CD4-positive, alpha-beta T cell (primary cell): Measurements from ENCODE around the gene WNK2. TPM values are rescaled to one million over a fixed set of nuclear protein-coding genes. Genes with fewer than 3 reads are reported as not detected.

Source experiments
- ATAC-seq: fragments of 200-7000 bp; cut with Tn5 transposase; one replicate; pipeline ENCODE4 v1.10.0; 2022; ENCODE audit warnings: mild to moderate bottlenecking; ENCODE audit not compliant: poor library complexity
- CTCF ChIA-PET: fragments of 350-600 bp; sonication (Branson Sonifier 250); formaldehyde crosslinking; loops from one replicate; lab custom pipeline; 2021; ENCODE audit warnings: antibody characterized with exemption, inconsistent platforms; lab: Charles Lee
- POLR2A ChIA-PET: fragments of 350-600 bp; sonication (Branson Sonifier 250); formaldehyde crosslinking; loops from one replicate; lab custom pipeline; 2021; ENCODE audit warnings: antibody characterized with exemption, inconsistent platforms; lab: Charles Lee
- DNase-seq, 14 experiments: peaks; one replicate each; pipeline ENCODE4 v3.0.0-alpha.2; 2013 to 2020; ENCODE audit warnings: mixed read lengths in 2 of 14
- H3K27ac ChIP-seq, 2 donors: one replicate each; pipeline versions ENCODE4 v1.5.1 to v1.7.0; 2013; ENCODE audit warnings: low read length in 2 of 2, low read depth in 1 of 2, mild to moderate bottlenecking in 1 of 2
- H3K27me3 ChIP-seq, 2 experiments: 1 replicate in 1 of 2; 2 replicates in 1 of 2; pipeline versions ENCODE4 v1.6.1 to v1.7.0; 2013; ENCODE audit warnings: low read length in 2 of 2, control low read depth in 1 of 2, mild to moderate bottlenecking in 1 of 2, moderate library complexity in 1 of 2; ENCODE audit not compliant: insufficient read depth in 2 of 2, control insufficient read depth in 1 of 2
- H3K36me3 ChIP-seq: one replicate; pipeline ENCODE4 v1.6.1; 2013; ENCODE audit warnings: low read length, control low read depth; ENCODE audit not compliant: insufficient read depth
- H3K4me1 ChIP-seq: one replicate; pipeline ENCODE4 v1.6.1; 2013; ENCODE audit warnings: low read length, control low read depth; ENCODE audit not compliant: insufficient read depth
- H3K4me3 ChIP-seq: one replicate; pipeline ENCODE4 v1.5.1; 2013; ENCODE audit warnings: mild to moderate bottlenecking, low read length, moderate library complexity
- H3K9me3 ChIP-seq, 2 experiments: 1 replicate in 1 of 2; 2 replicates in 1 of 2; pipeline versions ENCODE4 v1.6.1 to v1.7.0; 2013; ENCODE audit warnings: low read length in 2 of 2, mild to moderate bottlenecking in 2 of 2, control low read depth in 1 of 2, moderate library complexity in 1 of 2; ENCODE audit not compliant: control insufficient read depth in 1 of 2, insufficient read depth in 1 of 2
- H3K27ac Mint-ChIP-seq: one replicate; pipeline ENCODE4 v1.8.0; 2020; ENCODE audit warnings: mixed read lengths
- H3K27me3 Mint-ChIP-seq: one replicate; pipeline ENCODE4 v1.8.0; 2021; ENCODE audit warnings: mixed read lengths
- H3K36me3 Mint-ChIP-seq: one replicate; pipeline ENCODE4 v1.8.0; 2021; ENCODE audit warnings: low read depth, mixed read lengths
- H3K4me1 Mint-ChIP-seq: one replicate; pipeline ENCODE4 v1.8.0; 2021; ENCODE audit warnings: low read depth, mixed read lengths
- H3K4me3 Mint-ChIP-seq: one replicate; pipeline ENCODE4 v1.8.0; 2020; ENCODE audit warnings: mild to moderate bottlenecking, mixed read lengths
- H3K9me3 Mint-ChIP-seq: one replicate; pipeline ENCODE4 v1.8.0; 2020; ENCODE audit warnings: mixed read lengths
- CTCF ChIP-seq: fragments of 200-600 bp; IDR thresholded peaks from one replicate; pipeline ENCODE4 v1.8.0; 2022; ENCODE audit warnings: antibody characterized with exemption, mild to moderate bottlenecking
- intact Hi-C, 2 experiments: fragments of 100-400 bp; cut with DNase I in 1 of 2; cut with micrococcal nuclease in 1 of 2; formaldehyde crosslinking; loops; one replicate each; pipeline versions ENCODE4 v1.15.1 to v1.9.0; 2023 to 2025; cut with DNase I, micrococcal nuclease
- total RNA-seq, 174 experiments: library from RNA in 2 of 174; stranded (reverse) in 2 of 174; gene quantifications; one replicate each; pipeline ENCODE4 v1.2.3 and lab custom pipeline; 2021 to 2026

The WNK2 gene
- total RNA-seq, 2 experiments from 2014 or later: 0.19 to 0.22 TPM

GRCh38 chr9:93218161-93218560 is 34.2 kb downstream of the WNK2 start:
- no peak for DNase-seq

GRCh38 chr9:93218671-93219420 is 34.9 kb downstream of the WNK2 start:
- no peak overlapping the region for H3K27ac Mint-ChIP-seq

More at GRCh38 chr9:93218161-93218560, 34.2 kb downstream of the WNK2 start:
- no peaks in the 10 kb centered on the region for H3K27me3 ChIP-seq
- CTCF ChIA-PET: no interaction called here
- H3K4me3 ChIP-seq: no peak overlapping the region
- POLR2A ChIA-PET: no interaction called here
- no peak overlapping the region for H3K27ac Mint-ChIP-seq
- no peaks in the 10 kb centered on the region for H3K36me3 Mint-ChIP-seq
- intact Hi-C loops: no loop called here
- no peaks in the 10 kb centered on the region for H3K36me3 ChIP-seq
- TF ChIP-seq CTCF: no peak
- H3K9me3 Mint-ChIP-seq: peaks cover 5% of the 10 kb centered on the region
- H3K9me3 ChIP-seq: peaks cover 11 to 20% of the 10 kb centered on the region in 2 experiments
- H3K4me1 Mint-ChIP-seq: no peaks in the 10 kb centered on the region
- no peaks in the 10 kb centered on the region for H3K27me3 Mint-ChIP-seq
- H3K27ac ChIP-seq: no peak overlapping the region
- H3K4me1 ChIP-seq: no peaks in the 10 kb centered on the region
- no peak overlapping the region for H3K4me3 Mint-ChIP-seq
- no peak for ATAC-seq

GRCh38 chr9:93219692-93220091 is 35.8 kb downstream of the WNK2 start:
- no peaks in the 10 kb centered on the region for H3K36me3 ChIP-seq
- intact Hi-C loops: no loop called here
- no peak overlapping the region for H3K4me3 ChIP-seq
- H3K4me1 ChIP-seq: no peaks in the 10 kb centered on the region
- H3K27ac ChIP-seq: no peak overlapping the region
- no peak overlapping the region for H3K27ac Mint-ChIP-seq
- DNase-seq: no peak
- TF ChIP-seq CTCF: no peak
- H3K9me3 ChIP-seq: peaks cover 11 to 20% of the 10 kb centered on the region in 2 experiments
- no peaks in the 10 kb centered on the region for H3K27me3 Mint-ChIP-seq
- no peak for ATAC-seq
- CTCF ChIA-PET: no interaction called here
- H3K27me3 ChIP-seq: no peaks in the 10 kb centered on the region
- H3K4me1 Mint-ChIP-seq: no peaks in the 10 kb centered on the region
- H3K4me3 Mint-ChIP-seq: no peak overlapping the region
- H3K9me3 Mint-ChIP-seq: peaks cover 5% of the 10 kb centered on the region
- H3K36me3 Mint-ChIP-seq: no peaks in the 10 kb centered on the region
- POLR2A ChIA-PET: no interaction called here

More at GRCh38 chr9:93218671-93219420, 34.9 kb downstream of the WNK2 start:
- Mint-ChIP-seq H3K4me3 (no peak overlapping the region), H3K27me3 (no peaks in the 10 kb centered on the region), H3K36me3 (no peaks in the 10 kb centered on the region), H3K9me3 (peaks cover 5% of the 10 kb centered on the region), H3K4me1 (no peaks in the 10 kb centered on the region)
- no peak for ATAC-seq
- no peaks in the 10 kb centered on the region for H3K4me1 ChIP-seq
- H3K36me3 ChIP-seq: no peaks in the 10 kb centered on the region
- DNase-seq: no peak
- ChIA-PET CTCF (no interaction called here), POLR2A (no interaction called here)
- H3K9me3 ChIP-seq: peaks cover 11 to 20% of the 10 kb centered on the region in 2 experiments
- intact Hi-C loops: no loop called here
- TF ChIP-seq CTCF: no peak
- no peaks in the 10 kb centered on the region for H3K27me3 ChIP-seq
- H3K4me3 ChIP-seq: no peak overlapping the region
- H3K27ac ChIP-seq: no peak overlapping the region
